ACC112 (cell line): ENCODE data around the gene RPL15.
A peak's percentile ranks its signal among the peaks of the same experiment; 100 is the strongest.

Source experiments
- H2AFZ ChIP-seq: fragments of 200-600 bp; sonication (generic); one replicate; pipeline ENCODE4 v1.6.0; 2017; ENCODE audit warnings: antibody characterized with exemption, low read length; ENCODE audit not compliant: unreplicated experiment
- H3K27ac ChIP-seq: fragments of 200-600 bp; sonication (generic); 2 replicates; pipeline ENCODE4 v1.5.1; 2014; ENCODE audit warnings: low read depth, mild to moderate bottlenecking, antibody characterized with exemption, low read length, moderate library complexity
- H3K27me3 ChIP-seq: fragments of 200-600 bp; sonication (generic); 2 replicates; pipeline ENCODE4 v1.6.1; 2014; ENCODE audit warnings: mild to moderate bottlenecking, antibody characterized with exemption, low read length, moderate library complexity, mixed read lengths; ENCODE audit not compliant: insufficient read depth
- H3K36me3 ChIP-seq: fragments of 200-600 bp; sonication (generic); 2 replicates; pipeline ENCODE4 v1.6.1; 2016; ENCODE audit warnings: mild to moderate bottlenecking, antibody characterized with exemption, low read length, moderate library complexity, mixed read lengths; ENCODE audit not compliant: insufficient read depth
- H3K4me1 ChIP-seq: fragments of 200-600 bp; sonication (generic); one replicate; pipeline ENCODE4 v1.6.1; 2016; ENCODE audit warnings: low read length, mixed read lengths; ENCODE audit not compliant: insufficient read depth, unreplicated experiment, control insufficient read depth
- H3K4me3 ChIP-seq: fragments of 200-600 bp; sonication (generic); 2 replicates; pipeline ENCODE4 v1.5.1; 2014; ENCODE audit warnings: mild to moderate bottlenecking, low read depth, low read length
- H3K79me2 ChIP-seq: fragments of 200-600 bp; sonication (generic); one replicate; pipeline ENCODE4 v1.6.0; 2016; ENCODE audit warnings: low read length; ENCODE audit not compliant: control insufficient read depth, unreplicated experiment, insufficient read depth

Gene RPL15

DNA sequence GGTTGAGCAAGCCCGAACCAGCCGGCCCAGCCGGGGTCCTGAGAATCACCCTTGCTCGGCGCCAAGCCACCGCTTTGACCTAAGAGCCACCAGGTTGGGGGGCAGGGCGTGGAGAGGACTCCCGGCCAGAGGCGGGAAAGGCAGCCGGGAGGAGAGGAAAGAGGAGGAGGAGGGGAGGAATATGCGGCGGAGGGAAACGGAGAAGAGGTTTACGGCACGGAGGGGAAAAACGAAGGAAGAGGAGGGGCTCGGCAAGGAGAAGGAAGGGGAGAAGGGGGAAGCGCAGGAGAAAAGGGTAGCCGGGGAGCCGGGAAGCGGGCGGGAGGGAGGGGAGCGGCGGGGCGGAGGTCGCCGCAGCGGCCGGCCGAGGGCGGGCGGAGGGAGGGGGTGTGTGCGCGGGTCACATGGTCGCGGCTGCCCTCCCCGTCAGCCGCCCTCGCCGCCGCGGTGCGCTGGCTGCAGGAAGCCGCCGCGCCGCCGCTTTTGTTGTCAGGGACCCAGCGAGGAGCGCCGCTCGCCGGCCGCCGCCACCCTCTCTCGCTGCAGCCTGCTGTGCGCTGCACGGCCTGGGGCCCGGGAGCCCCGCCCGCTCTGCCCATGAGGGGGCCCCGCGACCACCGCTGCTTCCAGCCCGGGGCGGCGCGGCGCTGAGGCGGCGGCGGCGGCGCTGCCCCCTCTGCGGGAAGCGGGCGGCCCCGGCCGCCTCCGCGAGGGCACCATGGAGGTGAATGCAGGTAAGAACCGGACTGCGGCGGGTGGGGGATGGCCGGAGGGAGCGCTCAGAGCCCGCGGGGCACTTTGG, 28.1 kb downstream of the RPL15 start, which contains the start of gene NR1D2:
TSS of gene NR1D2 (plus strand) at position 426 of the 802 bp plus-strand sequence. CDS start at position 719, 293 bp downstream.
- Histone ChIP-seq H3K27me3 (no peaks in the 10 kb centered on the region), H3K79me2 (peaks cover 15% of the 10 kb centered on the region), H2AFZ (peak within 1 kb of the TSS; percentile 87), H3K4me1 (peaks cover 41% of the 10 kb centered on the region), H3K36me3 (no peaks in the 10 kb centered on the region), H3K4me3 (peak within 1 kb of the TSS; percentile 86), H3K27ac (peak within 1 kb of the TSS; percentile 86)

DNA sequence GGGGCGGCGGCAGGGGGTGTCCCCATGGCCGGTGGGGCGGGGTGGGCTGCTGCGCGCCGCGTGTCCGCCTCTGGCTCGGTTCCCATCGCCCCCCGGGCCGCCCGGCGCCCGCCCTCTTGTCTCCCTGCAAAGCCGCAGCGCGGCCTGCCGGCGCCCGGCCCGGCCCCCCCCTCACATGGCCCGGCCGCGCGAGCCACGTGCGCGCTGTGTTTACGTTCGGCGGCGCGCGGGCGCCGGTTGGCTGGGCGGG, 28.7 kb downstream of the RPL15 start:
- Histone ChIP-seq H3K27me3 (no peaks in the 10 kb centered on the region), H3K36me3 (no peaks in the 10 kb centered on the region), H3K27ac (peak overlapping the region; percentile 75; the same call in 1 of the 2 replicates), H3K4me3 (peak overlapping the region; percentile 86), H2AFZ (peak overlapping the region; percentile 9), H3K79me2 (peaks cover 20% of the 10 kb centered on the region), H3K4me1 (peaks cover 46% of the 10 kb centered on the region)

DNA sequence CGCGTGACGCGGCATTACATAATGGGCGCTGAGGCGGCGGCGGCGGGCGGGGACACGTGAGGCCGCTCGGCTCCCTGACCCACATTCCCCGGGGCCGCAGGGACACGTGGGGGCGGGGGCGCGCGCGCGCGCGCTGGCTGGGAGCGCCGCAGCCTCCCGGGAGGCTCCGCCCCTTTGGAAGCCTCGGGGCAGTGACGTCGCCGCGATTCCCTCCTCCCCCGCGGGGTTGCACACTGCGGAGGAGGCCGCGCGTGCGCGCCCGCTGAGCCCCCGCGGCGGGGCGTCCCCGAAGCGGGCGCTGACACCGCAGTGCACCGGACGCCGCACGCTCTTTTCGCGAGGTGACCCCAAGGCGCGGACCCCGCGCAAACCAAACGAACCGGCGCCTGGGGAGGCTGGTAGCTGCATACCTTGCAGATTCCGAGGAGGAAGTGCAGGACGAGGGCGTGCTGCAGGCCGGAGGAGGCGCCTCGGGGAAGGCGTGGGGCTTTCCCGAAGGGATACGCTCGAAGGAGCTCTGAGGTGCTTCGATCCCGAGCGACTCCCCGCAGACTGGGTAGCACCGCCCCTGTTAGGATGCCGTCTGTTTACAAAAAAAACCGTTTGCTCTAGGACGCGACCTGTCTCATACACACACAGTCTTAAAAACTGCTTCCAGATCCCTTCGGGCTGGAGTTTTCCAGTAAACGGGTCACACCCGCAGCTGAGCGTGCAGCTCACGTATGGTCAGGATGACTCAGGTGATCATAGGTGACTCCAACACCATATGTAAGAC, 29.2 kb downstream of the RPL15 start:
- Histone ChIP-seq H3K36me3 (no peaks in the 10 kb centered on the region), H3K27me3 (no peaks in the 10 kb centered on the region), H3K79me2 (peaks cover 22% of the 10 kb centered on the region), H2AFZ (no peak overlapping the region), H3K27ac (peak overlapping the region; percentile 86), H3K4me1 (peaks cover 46% of the 10 kb centered on the region), H3K4me3 (peak overlapping the region; percentile 86)

GRCh38 chr3:23948761-23949160, 31.8 kb downstream of the RPL15 start:
- peaks cover 34% of the 10 kb centered on the region for H3K79me2 ChIP-seq
- no peak overlapping the region for H3K4me3 ChIP-seq
- H3K27ac ChIP-seq = peak overlapping the region; percentile 86; the same call in 1 of the 2 replicates
- H3K4me1 ChIP-seq = peaks cover 55% of the 10 kb centered on the region
- H3K27me3 ChIP-seq = no peaks in the 10 kb centered on the region
- H3K36me3 ChIP-seq = no peaks in the 10 kb centered on the region
- H2AFZ ChIP-seq = no peak overlapping the region

GRCh38 chr3:23949784-23950183, 32.9 kb downstream of the RPL15 start:
- H2AFZ ChIP-seq = no peak overlapping the region

DNA sequence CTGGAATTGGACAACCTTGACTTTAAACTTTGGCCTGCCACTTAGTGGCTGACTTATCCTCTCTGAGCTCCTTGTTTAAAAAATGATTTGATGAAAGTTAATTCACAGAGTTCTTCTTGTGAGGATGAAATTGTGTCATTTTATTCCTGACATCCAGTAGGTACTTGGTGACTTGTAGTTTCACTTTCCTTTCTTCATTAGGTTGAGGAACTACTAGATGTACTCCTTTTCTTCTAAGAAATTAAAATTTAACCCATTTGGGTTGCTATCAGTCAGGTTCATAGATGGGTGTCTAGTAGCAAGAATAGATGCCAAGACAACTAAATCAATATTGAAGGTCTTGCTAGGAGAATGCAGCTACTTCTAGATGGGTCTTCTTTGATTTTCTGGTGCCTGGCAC, 33.4 kb downstream of the RPL15 start:
- Histone ChIP-seq H3K36me3 (no peaks in the 10 kb centered on the region), H3K27me3 (no peaks in the 10 kb centered on the region), H3K79me2 (peaks cover 34% of the 10 kb centered on the region), H3K4me3 (peak overlapping the region; percentile 69), H2AFZ (no peak overlapping the region), H3K4me1 (peaks cover 50% of the 10 kb centered on the region), H3K27ac (peak overlapping the region; percentile 44; the same call in 1 of the 2 replicates)

More at GRCh38 chr3:23949784-23950183, 32.9 kb downstream of the RPL15 start:
- Histone ChIP-seq H3K79me2 (peaks cover 34% of the 10 kb centered on the region), H3K36me3 (no peaks in the 10 kb centered on the region), H3K4me3 (peak overlapping the region; percentile 69), H3K4me1 (peaks cover 50% of the 10 kb centered on the region), H3K27ac (peak overlapping the region; percentile 44; the same call in 1 of the 2 replicates), H3K27me3 (no peaks in the 10 kb centered on the region)

GRCh38 chr3:23952646-23953045, 35.7 kb downstream of the RPL15 start:
- H2AFZ ChIP-seq = no peak overlapping the region
- peaks cover 34% of the 10 kb centered on the region for H3K79me2 ChIP-seq
- peaks cover 38% of the 10 kb centered on the region for H3K4me1 ChIP-seq
- no peaks in the 10 kb centered on the region for H3K27me3 ChIP-seq
- H3K4me3 ChIP-seq = no peak overlapping the region
- H3K36me3 ChIP-seq = no peaks in the 10 kb centered on the region
- no peak overlapping the region for H3K27ac ChIP-seq

DNA sequence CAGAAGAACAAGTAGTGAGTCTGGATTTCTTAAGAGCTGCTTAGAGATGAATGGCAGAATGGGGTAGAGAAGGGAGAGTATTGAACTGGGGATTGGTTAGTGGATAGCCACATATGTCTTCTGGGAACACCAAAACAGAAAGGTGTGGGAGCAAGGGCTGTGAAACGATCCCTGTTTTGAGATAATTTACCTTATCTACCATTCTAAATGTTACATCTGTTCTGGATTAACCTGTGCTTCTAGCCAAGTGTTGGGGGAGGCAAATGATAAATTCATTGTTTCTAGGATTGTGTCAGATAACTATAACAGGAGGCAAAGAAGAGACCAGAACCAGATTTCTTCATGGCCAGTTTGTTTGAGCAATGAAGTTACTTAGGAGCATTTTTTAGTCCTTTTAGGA, 36.6 kb downstream of the RPL15 start:
- Histone ChIP-seq H3K4me3 (no peak overlapping the region), H2AFZ (no peak overlapping the region), H3K4me1 (peaks cover 35% of the 10 kb centered on the region), H3K36me3 (no peaks in the 10 kb centered on the region), H3K79me2 (peaks cover 26% of the 10 kb centered on the region), H3K27me3 (no peaks in the 10 kb centered on the region), H3K27ac (no peak overlapping the region)

- H3K4me3 ChIP-seq = no peak overlapping the region
- H3K4me1 ChIP-seq = peaks cover 35% of the 10 kb centered on the region
- H3K27me3 ChIP-seq = no peaks in the 10 kb centered on the region
- no peak overlapping the region for H3K27ac ChIP-seq
- peaks cover 23% of the 10 kb centered on the region for H3K79me2 ChIP-seq
- H3K36me3 ChIP-seq = no peaks in the 10 kb centered on the region
- H2AFZ ChIP-seq = no peak overlapping the region
Measured at GRCh38 chr3:23954144-23954543, 37.2 kb downstream of the RPL15 start.

DNA sequence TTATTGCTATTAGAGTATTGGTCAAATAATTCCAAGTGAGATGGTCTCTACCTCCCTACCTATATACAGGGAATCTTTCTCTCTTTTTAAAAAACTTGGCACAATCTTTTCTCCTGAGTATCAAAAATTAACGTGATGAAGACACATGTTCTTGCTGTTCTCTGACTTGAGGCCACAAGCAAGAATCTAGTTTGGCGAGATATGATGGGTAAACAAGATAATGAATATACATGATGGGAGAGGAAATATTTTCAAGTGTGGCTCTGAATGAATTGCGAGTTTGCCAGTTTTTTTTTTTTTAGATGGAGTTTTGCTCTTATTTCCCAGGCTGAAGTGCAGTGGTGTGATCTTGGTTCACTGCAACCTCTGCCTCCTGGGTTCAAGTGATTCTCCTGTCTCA, 39.8 kb downstream of the RPL15 start:
- no peaks in the 10 kb centered on the region for H3K27me3 ChIP-seq
- H3K27ac ChIP-seq = no peak overlapping the region
- H3K79me2 ChIP-seq = peaks cover 5% of the 10 kb centered on the region
- H2AFZ ChIP-seq = no peak overlapping the region
- no peaks in the 10 kb centered on the region for H3K36me3 ChIP-seq
- H3K4me3 ChIP-seq = no peak overlapping the region
- peaks cover 21% of the 10 kb centered on the region for H3K4me1 ChIP-seq
